Neutrophil (primary cell): ENCODE measurements around the gene TEX50.
"Not testable (repeated sequence)": the region's sequence is repeated elsewhere in the genome, so short reads cannot be mapped to it uniquely, and the experiment has no call there.

ENCODE experiments used
- H3K27ac ChIP-seq: fragments of 200-600 bp; sonication (generic); 2 replicates; pipeline ENCODE4 v1.5.1; 2016; ENCODE audit warnings: mild to moderate bottlenecking, moderate library complexity
- H3K27me3 ChIP-seq: fragments of 200-600 bp; sonication (generic); 2 replicates; pipeline ENCODE4 v1.6.0; 2016; ENCODE audit warnings: mild to moderate bottlenecking
- H3K36me3 ChIP-seq: fragments of 200-600 bp; sonication (generic); 2 replicates; pipeline ENCODE4 v1.5.1; 2017
- H3K4me1 ChIP-seq, 2 experiments: fragments of 200-600 bp in 1 of 2; sonication (generic) in 1 of 2; 1 replicate in 1 of 2; 2 replicates in 1 of 2; pipeline versions ENCODE4 v1.5.1 to v1.6.1; 2013 to 2016; ENCODE audit warnings: low read depth in 1 of 2, low read length in 1 of 2, mild to moderate bottlenecking in 1 of 2, moderate library complexity in 1 of 2; ENCODE audit not compliant: control insufficient read depth in 1 of 2, insufficient read depth in 1 of 2
- H3K4me3 ChIP-seq, 2 experiments: fragments of 200-600 bp in 1 of 2; sonication (generic) in 1 of 2; 1 replicate in 1 of 2; 2 replicates in 1 of 2; pipeline ENCODE4 v1.5.1; 2013 to 2016; ENCODE audit warnings: low read depth in 1 of 2, low read length in 1 of 2, mild to moderate bottlenecking in 1 of 2, moderate library complexity in 1 of 2
- H3K9me3 ChIP-seq: fragments of 200-600 bp; sonication (generic); 2 replicates; pipeline ENCODE4 v1.5.1; 2016
- TF ChIP-seq, protein P1 (sequence below): fragments of 200-600 bp; sonication (generic); IDR thresholded peaks from 2 replicates; pipeline ENCODE4 v1.5.1; 2016; ENCODE audit warnings: antibody characterized with exemption

Gene TEX50

DNA sequence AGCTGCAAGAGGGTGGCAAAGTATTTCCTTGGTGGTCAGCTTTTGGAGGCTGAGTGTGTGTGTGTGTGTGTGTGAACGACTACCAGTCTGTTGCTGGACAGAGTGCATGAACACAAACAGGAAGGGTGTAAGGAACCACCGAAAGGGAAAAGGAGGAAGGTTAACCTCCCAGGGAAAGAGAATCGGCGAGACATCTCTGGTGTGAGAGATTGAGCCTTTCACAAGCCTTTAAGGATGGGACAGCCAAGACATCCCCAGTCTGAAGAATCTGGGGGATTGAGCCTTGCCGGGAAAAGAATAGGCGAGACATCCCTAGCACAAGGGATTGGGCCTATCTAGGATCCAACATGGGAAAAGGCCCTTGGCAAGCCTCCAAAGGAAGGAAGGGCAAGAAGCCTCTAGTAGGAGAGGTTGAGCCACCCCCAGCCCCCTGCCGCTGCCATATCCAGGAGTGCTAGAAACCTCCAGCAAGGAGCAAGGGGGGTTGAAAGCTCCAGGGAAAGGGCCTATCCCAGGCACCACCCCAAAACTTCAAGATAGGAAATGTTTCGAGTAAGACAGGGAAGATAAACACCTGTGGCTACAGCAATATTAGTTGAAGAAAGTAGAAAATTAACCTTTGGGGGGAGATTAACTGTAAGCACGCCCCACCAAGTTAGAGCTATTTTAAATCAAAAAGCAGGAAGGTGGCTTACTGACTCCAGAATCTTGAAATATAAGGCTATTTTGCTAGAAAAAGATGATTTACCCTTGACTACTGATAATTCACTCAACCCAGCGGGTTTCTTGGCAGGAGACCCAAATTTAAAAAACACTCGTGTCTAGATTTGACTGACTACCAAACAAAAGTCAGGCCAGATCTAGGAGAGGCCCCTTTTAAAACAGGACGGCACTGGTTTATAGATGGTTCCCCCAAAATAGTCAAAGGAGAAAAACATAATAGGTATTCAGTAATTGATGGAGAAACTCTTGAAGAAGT lies 3.2 kb downstream of the TEX50 start:
- Histone ChIP-seq H3K27me3 (no peaks in the 10 kb centered on the region), H3K9me3 (no peaks in the 10 kb centered on the region), H3K27ac (no peak overlapping the region), H3K4me1 (no peaks in the 10 kb centered on the region), H3K4me3 (no peak overlapping the region), H3K36me3 (no peaks in the 10 kb centered on the region)
- TF ChIP-seq, protein P1, sequence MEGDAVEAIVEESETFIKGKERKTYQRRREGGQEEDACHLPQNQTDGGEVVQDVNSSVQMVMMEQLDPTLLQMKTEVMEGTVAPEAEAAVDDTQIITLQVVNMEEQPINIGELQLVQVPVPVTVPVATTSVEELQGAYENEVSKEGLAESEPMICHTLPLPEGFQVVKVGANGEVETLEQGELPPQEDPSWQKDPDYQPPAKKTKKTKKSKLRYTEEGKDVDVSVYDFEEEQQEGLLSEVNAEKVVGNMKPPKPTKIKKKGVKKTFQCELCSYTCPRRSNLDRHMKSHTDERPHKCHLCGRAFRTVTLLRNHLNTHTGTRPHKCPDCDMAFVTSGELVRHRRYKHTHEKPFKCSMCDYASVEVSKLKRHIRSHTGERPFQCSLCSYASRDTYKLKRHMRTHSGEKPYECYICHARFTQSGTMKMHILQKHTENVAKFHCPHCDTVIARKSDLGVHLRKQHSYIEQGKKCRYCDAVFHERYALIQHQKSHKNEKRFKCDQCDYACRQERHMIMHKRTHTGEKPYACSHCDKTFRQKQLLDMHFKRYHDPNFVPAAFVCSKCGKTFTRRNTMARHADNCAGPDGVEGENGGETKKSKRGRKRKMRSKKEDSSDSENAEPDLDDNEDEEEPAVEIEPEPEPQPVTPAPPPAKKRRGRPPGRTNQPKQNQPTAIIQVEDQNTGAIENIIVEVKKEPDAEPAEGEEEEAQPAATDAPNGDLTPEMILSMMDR = no peak

GRCh38 chr1:173639102-173639501 lies 4.0 kb downstream of the TEX50 start:
- Histone ChIP-seq H3K27me3 (no peaks in the 10 kb centered on the region), H3K4me1 (no peaks in the 10 kb centered on the region), H3K4me3 (no peak overlapping the region), H3K27ac (no peak overlapping the region), H3K36me3 (no peaks in the 10 kb centered on the region), H3K9me3 (no peaks in the 10 kb centered on the region)
- TF ChIP-seq, protein P1 = no peak

- not testable (repeated sequence) for H3K27me3 ChIP-seq, H3K36me3 ChIP-seq, H3K9me3 ChIP-seq, H3K27ac ChIP-seq, H3K4me3 ChIP-seq, H3K4me1 ChIP-seq
These were observed 7.5 kb downstream of the TEX50 start for GRCh38 chr1:173642450-173643139.

GRCh38 chr1:173646656-173647055 lies 11.5 kb downstream of the TEX50 start:
- no peaks in the 10 kb centered on the region for H3K36me3 ChIP-seq
- H3K27ac ChIP-seq = no peak overlapping the region
- TF ChIP-seq, protein P1 = no peak
- no peaks in the 10 kb centered on the region for H3K27me3 ChIP-seq
- H3K4me1 ChIP-seq = no peaks in the 10 kb centered on the region
- no peaks in the 10 kb centered on the region for H3K9me3 ChIP-seq
- H3K4me3 ChIP-seq = no peak overlapping the region

DNA sequence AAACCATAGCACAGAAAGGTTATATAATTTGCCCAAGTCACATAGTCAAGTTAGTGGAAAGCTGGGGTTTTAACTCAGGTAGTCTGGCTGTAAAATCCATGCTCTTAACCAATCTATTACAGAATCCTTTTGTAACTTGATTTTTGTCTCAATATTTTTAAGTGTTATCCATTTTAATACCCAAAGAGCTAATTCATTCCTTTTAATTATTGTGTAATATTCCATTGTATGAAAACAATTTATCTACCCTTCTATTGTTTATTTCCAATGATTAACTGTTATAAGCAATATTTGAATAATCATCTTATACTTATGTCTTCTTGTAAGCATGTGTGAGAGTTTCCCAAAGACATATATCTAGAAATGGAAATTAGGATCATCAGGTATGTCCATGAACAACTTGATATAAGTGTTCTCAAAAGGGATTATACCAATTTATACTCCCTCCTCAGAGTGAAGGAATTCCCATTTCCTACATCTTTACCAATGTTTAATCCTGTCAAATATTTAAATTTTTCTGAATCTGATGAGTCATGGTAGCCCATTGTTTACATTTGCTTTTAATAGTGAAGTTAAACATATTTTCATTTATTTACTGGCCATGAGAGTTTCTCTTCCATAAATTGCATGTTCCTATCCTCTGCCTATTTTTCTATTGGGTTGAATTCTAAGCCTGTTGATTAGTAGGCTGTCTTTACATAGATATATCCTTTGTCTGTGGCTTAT lies 13.9 kb downstream of the TEX50 start:
- TF ChIP-seq, protein P1 = no peak
- no peaks in the 10 kb centered on the region for H3K9me3 ChIP-seq
- H3K4me3 ChIP-seq = no peak overlapping the region
- no peaks in the 10 kb centered on the region for H3K4me1 ChIP-seq
- no peaks in the 10 kb centered on the region for H3K27me3 ChIP-seq
- no peak overlapping the region for H3K27ac ChIP-seq
- H3K36me3 ChIP-seq = no peaks in the 10 kb centered on the region
